Measurements from ENCODE around the gene HBG2.

The HBG2 gene

GRCh38 chr11:5247472-5248192 is 6.9 kb downstream of the HBG2 start:
- no peak for DNase-seq

GRCh38 chr11:5246772-5247471 is 7.7 kb downstream of the HBG2 start:
- DNase-seq: no peak

DNA sequence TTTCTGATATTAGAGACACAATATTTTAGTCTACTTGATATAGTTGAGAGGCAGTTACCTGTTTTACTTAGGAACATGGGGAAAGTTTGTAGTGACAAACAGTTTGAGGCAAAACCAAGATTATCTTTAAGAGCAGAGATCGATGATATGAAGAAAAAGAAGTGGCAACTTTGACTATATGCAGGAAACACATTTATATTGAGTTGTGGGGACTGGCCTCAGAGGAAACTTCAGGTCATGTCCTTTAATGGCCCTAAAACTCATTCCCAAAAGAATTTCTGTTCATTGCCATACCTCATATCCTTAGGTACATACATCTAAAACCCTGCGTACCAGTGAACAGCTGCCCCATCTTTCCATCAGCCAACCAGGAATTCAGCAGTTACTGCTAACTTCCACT is 9.4 kb downstream of the HBG2 start:
- DNase-seq: no peak

GRCh38 chr11:5243816-5244180 is 10.8 kb downstream of the HBG2 start:
- no peak for DNase-seq

DNA sequence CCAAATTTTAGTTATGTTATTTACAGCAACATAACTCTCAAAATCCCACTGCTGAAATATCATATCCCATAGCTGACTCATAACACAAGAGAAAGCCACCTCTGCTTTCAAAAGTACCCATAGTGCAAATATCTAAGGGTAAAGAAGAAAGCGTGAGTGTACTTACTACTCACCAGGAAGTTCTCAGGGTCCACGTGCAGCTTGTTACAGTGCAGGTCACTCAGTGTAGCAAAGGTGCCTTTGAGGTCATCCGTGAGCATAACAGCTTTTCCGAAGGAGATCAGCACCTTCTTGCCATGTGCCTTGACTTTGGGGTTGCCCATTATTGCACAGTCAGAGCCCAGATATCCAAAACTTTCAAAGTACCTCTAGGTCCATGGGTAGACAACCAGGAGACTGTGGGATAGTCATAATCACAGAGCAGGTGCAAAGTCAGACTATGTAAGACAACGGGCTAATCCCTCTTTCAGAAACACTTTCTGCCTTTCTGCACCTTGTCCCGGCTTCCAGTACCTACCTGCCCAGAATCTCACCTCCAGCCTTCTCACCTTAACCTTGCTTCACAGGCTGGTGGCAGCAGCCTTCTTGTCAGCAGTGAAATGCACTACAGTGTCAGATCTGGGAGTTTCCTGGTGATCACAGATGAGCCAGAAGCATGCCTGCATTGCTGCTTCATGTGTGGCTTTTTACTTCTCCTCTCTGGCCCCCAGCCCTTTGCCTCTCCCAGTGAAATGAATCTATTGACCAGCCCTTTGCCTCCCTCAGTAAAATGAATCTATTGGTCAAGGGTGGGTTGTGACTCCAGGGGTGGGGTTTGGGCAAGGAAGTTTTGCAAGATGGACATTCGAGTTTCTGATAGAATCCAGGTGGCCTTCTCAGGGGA is 11.4 kb downstream of the HBG2 start:
- DNase-seq: no peak

DNA sequence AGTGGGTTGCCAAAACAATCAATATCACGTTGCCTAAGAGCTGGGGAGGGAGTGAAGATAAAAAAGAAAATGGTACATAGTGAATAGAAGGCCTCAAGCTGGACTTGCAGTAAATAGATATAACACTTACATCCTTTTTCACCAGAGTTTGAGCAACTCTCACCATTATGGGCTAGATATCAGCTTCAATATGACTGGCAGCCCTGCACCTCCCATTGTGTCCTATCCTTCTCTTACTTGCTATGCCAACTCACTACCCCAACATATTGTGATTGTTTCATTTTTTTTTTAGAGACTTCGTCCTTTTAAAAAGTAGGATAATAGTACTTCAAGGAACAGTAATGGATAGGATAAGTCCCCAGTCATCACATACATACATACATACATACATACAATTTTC is 12.4 kb downstream of the HBG2 start:
- DNase-seq: no peak

GRCh38 chr11:5241458-5241857 is 13.1 kb downstream of the HBG2 start:
- no peak for DNase-seq

DNA sequence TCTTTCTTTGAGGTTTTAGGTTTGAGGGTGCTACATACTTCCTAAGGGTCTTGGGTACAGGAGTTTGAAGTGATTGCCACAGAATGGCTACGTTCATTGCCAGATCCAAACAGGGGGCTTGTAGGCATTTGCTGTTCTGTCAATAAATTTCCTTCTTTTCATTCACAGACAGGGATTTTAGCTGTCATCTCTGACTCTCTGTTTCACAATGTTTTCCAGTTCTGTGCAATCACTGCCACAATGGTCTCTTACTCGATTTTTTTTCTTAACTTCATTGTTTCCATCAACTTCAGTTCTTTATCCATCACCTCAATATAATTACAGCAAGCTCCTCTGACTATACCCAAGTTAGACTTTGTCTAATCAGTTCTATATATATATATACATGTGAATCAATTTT is 14.1 kb downstream of the HBG2 start:
- DNase-seq: no peak

DNA sequence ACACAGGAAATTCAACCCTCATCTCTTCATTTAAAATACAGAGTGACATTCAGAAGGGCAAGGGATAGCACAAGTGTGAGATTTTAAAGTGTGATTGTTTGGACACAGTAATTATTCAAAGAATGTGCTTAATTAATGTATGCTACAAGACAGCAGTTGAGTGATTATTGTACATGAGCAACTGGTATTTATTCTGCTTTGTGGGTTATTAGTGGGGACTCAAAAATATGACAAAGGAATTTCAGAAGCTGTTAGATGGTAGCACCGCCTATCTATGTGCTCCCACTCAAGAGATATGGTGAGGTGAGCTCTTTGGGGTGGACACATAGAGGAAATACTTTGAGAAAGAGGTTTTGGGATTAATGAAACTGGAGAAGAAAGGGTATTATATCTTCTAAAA is 14.5 kb downstream of the HBG2 start:
- DNase-seq: no peak

DNA sequence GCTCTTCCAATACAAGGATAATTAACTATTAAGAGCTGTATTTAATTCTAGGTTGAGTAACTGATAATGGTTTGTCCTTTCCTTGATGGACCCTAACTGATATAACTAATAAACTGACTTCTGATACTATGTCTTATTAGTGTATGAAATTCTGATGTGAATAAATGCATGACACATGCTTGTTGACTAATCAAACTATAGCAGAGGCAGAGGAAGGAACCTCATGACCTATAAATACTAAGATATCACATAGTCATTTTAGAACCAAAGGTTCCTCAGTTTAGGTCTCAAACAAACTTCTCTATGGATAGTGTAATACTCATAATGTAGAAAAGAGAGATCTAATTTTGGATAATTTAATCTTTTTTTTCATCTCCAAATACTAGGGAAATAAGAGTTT is 15.5 kb downstream of the HBG2 start:
- DNase-seq: no peak

DNA sequence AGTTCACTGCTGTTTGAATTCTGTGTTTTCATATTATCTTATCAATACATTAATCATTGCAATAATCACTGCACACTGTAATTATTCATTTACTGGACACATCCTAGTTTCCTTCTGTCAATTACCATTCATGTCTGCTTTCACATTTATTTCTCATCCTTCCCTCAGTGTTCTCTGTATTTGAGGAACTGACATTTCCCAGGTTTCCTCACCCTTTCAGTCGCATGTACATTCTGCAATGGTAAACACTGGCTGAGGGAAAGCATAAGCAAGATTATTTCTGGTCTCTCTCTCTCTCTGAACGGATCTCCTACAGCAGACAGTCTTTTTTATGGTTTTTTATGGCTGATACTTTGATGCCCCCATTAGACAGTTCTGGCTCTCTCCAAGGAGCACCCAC is 16.1 kb downstream of the HBG2 start:
- DNase-seq: no peak

- DNase-seq: no peak
Observed at GRCh38 chr11:5237420-5237819, 17.2 kb downstream of the HBG2 start.

DNA sequence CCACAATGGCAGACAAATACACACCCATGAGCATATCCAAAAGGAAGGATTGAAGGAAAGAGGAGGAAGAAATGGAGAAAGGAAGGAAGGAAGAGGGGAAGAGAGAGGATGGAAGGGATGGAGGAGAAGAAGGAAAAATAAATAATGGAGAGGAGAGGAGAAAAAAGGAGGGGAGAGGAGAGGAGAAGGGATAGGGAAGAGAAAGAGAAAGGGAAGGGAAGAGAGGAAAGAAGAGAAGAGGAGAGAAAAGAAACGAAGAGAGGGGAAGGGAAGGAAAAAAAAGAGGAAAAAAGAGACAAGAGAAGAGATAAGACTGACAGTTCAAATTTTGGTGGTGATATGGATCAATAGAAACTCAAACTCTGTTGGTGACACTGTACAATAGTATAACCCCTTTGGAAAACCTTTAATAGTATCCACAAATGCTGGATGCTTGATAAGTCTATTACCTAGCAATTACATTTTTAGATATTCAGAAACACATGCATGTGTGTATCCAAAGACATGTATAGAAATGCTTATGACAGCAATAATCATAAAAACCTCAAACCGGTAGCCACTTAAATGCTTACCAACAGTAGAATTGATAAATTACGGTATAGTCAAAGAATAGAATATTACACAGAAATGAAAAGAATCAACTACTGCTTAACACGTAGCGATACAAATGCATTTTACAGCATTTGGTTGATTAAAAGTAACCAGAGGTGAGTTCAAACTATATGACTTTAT is 19.1 kb downstream of the HBG2 start:
- DNase-seq: no peak

DNA sequence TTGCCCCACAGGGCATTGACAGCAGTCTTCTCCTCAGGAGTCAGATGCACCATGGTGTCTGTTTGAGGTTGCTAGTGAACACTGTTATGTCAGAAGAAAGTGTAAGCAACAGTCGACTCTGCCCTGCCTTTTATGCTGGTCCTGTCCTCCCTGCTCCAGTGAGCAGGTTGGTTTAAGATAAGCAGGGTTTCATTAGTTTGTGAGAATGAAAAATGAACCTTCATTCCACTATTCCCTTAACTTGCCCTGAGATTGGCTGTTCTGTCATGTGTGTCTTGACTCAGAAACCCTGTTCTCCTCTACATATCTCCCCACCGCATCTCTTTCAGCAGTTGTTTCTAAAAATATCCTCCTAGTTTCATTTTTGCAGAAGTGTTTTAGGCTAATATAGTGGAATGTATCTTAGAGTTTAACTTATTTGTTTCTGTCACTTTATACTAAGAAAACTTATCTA is 20.2 kb downstream of the HBG2 start, which contains the start of gene HBD:
TSS of gene HBD (minus strand) at position 103 of the 454 bp plus-strand sequence. CDS start at position 53, 50 bp downstream.
- DNase-seq: no peak

DNA sequence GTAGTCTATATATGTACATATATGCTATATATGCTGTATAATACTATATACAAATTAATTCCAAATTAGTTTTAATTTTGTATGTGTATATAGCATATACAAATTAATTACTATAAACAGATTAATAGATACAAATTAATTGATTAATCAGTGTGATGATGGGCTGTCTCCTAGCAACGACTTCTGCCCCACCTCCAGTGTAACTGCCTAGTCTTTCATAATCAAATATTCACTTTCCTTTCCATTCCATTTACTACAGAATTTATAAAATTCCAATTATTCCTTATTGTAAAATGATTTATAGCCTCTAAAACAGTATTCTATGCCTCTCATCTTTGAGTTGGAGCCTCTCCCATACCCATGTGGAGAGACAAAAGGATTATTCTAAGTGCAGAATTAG is 21.3 kb downstream of the HBG2 start:
- no peak for DNase-seq

GRCh38 chr11:5232821-5233220 is 21.8 kb downstream of the HBG2 start:
- DNase-seq: no peak

GRCh38 chr11:5232176-5232575 is 22.4 kb downstream of the HBG2 start:
- no peak for DNase-seq

- DNase-seq: no peak
Observed at GRCh38 chr11:5231111-5231510, 23.5 kb downstream of the HBG2 start.

- no peak for DNase-seq
Observed at GRCh38 chr11:5230266-5230665, 24.3 kb downstream of the HBG2 start.

- DNase-seq: no peak
Observed at GRCh38 chr11:5229796-5230195, 24.8 kb downstream of the HBG2 start.

- no peak for DNase-seq
Observed at GRCh38 chr11:5229356-5229755, 25.2 kb downstream of the HBG2 start.

DNA sequence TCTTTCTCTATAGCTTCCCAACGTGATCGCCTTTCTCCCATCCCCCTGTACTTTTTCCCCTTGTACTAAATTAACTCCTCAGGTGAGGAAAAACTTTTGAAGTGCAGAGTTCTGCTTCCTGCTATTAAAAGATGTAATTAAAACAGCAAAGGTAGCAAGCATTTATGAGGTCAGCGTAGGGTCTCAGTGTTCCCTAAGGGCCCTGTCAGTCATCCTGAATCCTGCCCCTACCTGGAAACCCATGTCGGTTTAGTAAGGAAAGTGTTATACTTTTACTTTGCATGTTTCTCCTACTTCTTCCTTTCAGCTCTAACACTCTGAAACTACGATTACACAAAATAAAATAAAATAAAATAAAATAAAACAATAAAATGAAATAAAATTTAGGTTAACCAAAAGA is 26.5 kb downstream of the HBG2 start:
- no peak for DNase-seq

- no peak for DNase-seq
Observed at GRCh38 chr11:5227681-5228080, 26.9 kb downstream of the HBG2 start.
